RWPE2 (cell line): Measurements from ENCODE around the gene ARHGAP26.
A peak's percentile ranks its signal among the peaks of the same experiment; 100 is the strongest.

ENCODE experiments used
- ATAC-seq: fragments of 200-7000 bp; cut with Tn5 transposase; 3 replicates; pipeline ENCODE4 v1.9.1; 2021; ENCODE audit warnings: low read depth
- DNase-seq: peaks from one replicate; pipeline ENCODE4 v3.0.0-alpha.2; 2020; ENCODE audit warnings: low spot score
- H3K27ac ChIP-seq: fragments of 450-650 bp; 2 replicates; pipeline ENCODE4 v1.5.1; 2017; ENCODE audit warnings: mild to moderate bottlenecking; ENCODE audit not compliant: poor library complexity, severe bottlenecking
- H3K27me3 ChIP-seq: fragments of 250-450 bp; sonication (Bioruptor Pico); 2 replicates; pipeline ENCODE4 v1.5.1; 2021; ENCODE audit warnings: mild to moderate bottlenecking, moderate library complexity; ENCODE audit not compliant: insufficient read depth, poor library complexity, severe bottlenecking
- H3K36me3 ChIP-seq: fragments of 250-450 bp; sonication (Bioruptor Pico); 2 replicates; pipeline ENCODE4 v1.5.1; 2020; ENCODE audit warnings: low read depth, mild to moderate bottlenecking, moderate library complexity
- H3K4me1 ChIP-seq: fragments of 250-450 bp; sonication (Bioruptor Pico); 2 replicates; pipeline ENCODE4 v1.5.1; 2021; ENCODE audit warnings: mild to moderate bottlenecking, moderate library complexity; ENCODE audit not compliant: insufficient read depth, poor library complexity, severe bottlenecking
- H3K4me3 ChIP-seq: fragments of 250-450 bp; sonication (Bioruptor Pico); 2 replicates; pipeline ENCODE4 v1.5.1; 2021; ENCODE audit warnings: mild to moderate bottlenecking, moderate library complexity; ENCODE audit not compliant: severe bottlenecking
- H3K9me3 ChIP-seq: fragments of 250-450 bp; sonication (Bioruptor Pico); 2 replicates; pipeline ENCODE4 v1.5.1; 2021; ENCODE audit warnings: mild to moderate bottlenecking, moderate library complexity; ENCODE audit not compliant: severe bottlenecking
- TF ChIP-seq, protein P1 (sequence below): fragments of 450-650 bp; IDR thresholded peaks from one replicate; pipeline ENCODE4 v1.5.1; 2017; ENCODE audit warnings: mild to moderate bottlenecking, moderate library complexity; ENCODE audit not compliant: poor library complexity, severe bottlenecking

Gene ARHGAP26

DNA sequence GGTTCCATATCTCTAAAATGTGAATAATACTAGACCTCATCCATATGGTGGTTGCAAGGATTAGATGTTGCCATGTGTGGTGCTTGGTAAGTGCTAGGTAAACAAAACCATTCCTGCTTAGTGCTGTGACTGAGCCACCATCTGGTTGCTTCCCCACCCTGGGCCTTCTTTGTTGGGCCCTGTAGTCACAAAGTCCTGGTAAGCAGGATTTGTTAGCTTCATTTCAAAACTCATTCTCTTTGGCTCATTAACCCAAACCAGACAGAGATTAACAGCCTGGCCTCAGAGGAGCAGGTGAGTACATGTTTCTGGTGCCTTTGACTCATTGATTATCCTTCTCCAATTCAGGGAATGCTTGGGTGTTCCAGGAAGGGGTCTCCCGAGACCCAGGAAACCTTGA is 240.2 kb downstream of the ARHGAP26 start:
- no peak for DNase-seq
- peaks cover 30% of the 10 kb centered on the region for H3K4me1 ChIP-seq
- no peaks in the 10 kb centered on the region for H3K36me3 ChIP-seq
- no peaks in the 10 kb centered on the region for H3K9me3 ChIP-seq
- H3K27ac ChIP-seq, result peak overlapping the region; percentile 83
- TF ChIP-seq, protein P1, sequence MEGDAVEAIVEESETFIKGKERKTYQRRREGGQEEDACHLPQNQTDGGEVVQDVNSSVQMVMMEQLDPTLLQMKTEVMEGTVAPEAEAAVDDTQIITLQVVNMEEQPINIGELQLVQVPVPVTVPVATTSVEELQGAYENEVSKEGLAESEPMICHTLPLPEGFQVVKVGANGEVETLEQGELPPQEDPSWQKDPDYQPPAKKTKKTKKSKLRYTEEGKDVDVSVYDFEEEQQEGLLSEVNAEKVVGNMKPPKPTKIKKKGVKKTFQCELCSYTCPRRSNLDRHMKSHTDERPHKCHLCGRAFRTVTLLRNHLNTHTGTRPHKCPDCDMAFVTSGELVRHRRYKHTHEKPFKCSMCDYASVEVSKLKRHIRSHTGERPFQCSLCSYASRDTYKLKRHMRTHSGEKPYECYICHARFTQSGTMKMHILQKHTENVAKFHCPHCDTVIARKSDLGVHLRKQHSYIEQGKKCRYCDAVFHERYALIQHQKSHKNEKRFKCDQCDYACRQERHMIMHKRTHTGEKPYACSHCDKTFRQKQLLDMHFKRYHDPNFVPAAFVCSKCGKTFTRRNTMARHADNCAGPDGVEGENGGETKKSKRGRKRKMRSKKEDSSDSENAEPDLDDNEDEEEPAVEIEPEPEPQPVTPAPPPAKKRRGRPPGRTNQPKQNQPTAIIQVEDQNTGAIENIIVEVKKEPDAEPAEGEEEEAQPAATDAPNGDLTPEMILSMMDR, result no peak
- ATAC-seq, result no peak
- no peaks in the 10 kb centered on the region for H3K27me3 ChIP-seq
- H3K4me3 ChIP-seq, result no peak overlapping the region

- H3K4me1 ChIP-seq, result peaks cover 30% of the 10 kb centered on the region
Measured at GRCh38 chr5:143011585-143011984, 241.4 kb downstream of the ARHGAP26 start.

GRCh38 chr5:143013176-143013891 is 243.2 kb downstream of the ARHGAP26 start:
- H3K36me3 ChIP-seq, result no peaks in the 10 kb centered on the region
- DNase-seq (no peak), ATAC-seq (no peak)
- peaks cover 22% of the 10 kb centered on the region for H3K4me1 ChIP-seq
- no peaks in the 10 kb centered on the region for H3K9me3 ChIP-seq
- no peaks in the 10 kb centered on the region for H3K27me3 ChIP-seq
- H3K4me3 ChIP-seq, result no peak overlapping the region
- H3K27ac ChIP-seq, result no peak overlapping the region
- TF ChIP-seq, protein P1, result no peak

More at GRCh38 chr5:143011585-143011984, 241.4 kb downstream of the ARHGAP26 start:
- Histone ChIP-seq H3K36me3 (no peaks in the 10 kb centered on the region), H3K27me3 (no peaks in the 10 kb centered on the region), H3K4me3 (no peak overlapping the region), H3K9me3 (no peaks in the 10 kb centered on the region), H3K27ac (peak overlapping the region; percentile 83)
- TF ChIP-seq, protein P1, result no peak
- DNase-seq (no peak), ATAC-seq (no peak)

GRCh38 chr5:143014017-143014651 is 244.0 kb downstream of the ARHGAP26 start:
- ATAC-seq, result no peak
- Histone ChIP-seq H3K27ac (no peak overlapping the region), H3K36me3 (no peaks in the 10 kb centered on the region), H3K4me3 (no peak overlapping the region), H3K9me3 (no peaks in the 10 kb centered on the region), H3K27me3 (no peaks in the 10 kb centered on the region), H3K4me1 (peaks cover 16% of the 10 kb centered on the region)
- TF ChIP-seq, protein P1, result peak; percentile 61
- DNase-seq, result no peak
